ENCODE results near the gene KIF15.

- TF ChIP-seq POLR2A (IDR thresholded peaks at IDR 0.05) (no peak), CTCF (IDR thresholded peaks at IDR 0.05) (no peak)
Measured at GRCh38 chr3:44734646-44735168, 26.9 kb upstream of the KIF15 start.

All from vagina (tissue), 2 donors.